Sigmoid colon (tissue), 4 donors: Measurements from ENCODE around the gene TCF12.

Experiments
- EP300 ChIP-seq, 4 donors: sonication (generic); formaldehyde crosslinking; IDR thresholded peaks; one replicate each; pipeline ENCODE4 v1.6.1; 2017; ENCODE audit warnings: antibody characterized with exemption in 4 of 4
- POLR2A ChIP-seq, 2 donors: fragments of 450-650 bp; IDR thresholded peaks; one replicate each; pipeline ENCODE4 v1.6.1; 2016; ENCODE audit warnings: antibody characterized with exemption in 2 of 2, mild to moderate bottlenecking in 2 of 2, moderate library complexity in 2 of 2
- POLR2AphosphoS5 ChIP-seq, 4 donors: sonication (generic); formaldehyde crosslinking; IDR thresholded peaks; one replicate each; pipeline ENCODE4 v1.6.1; 2017; ENCODE audit warnings: antibody characterized with exemption in 4 of 4
- TF ChIP-seq, protein P1 (sequence below), 4 experiments: fragments of 450-650 bp in 3 of 4; fragments of 200-600 bp in 1 of 4; IDR thresholded peaks; one replicate each; pipeline ENCODE4 v1.5.1; 2016 to 2019; ENCODE audit warnings: antibody characterized with exemption in 4 of 4, mild to moderate bottlenecking in 3 of 4, moderate library complexity in 2 of 4

DNA sequence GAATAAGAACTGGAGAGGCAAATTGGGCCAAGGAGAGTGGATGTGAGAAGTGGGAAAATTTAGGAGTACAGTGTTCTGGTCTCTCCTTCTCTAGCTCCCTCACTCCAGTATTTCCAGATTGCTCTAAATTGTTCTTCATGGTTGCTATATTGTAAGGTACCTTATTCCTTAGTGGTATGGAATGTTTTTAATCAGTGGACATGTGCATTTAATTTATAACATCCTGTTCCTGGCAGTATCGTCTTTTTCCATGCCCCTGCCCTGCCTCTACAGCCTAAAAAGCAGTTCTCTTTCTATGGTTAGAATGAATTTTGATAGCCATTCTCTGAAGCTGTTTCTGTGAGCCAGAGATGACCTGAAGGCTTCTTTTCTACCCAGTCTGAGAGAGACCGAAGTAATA lies 180.5 kb downstream of the TCF12 start:
- TF ChIP-seq, protein P1, sequence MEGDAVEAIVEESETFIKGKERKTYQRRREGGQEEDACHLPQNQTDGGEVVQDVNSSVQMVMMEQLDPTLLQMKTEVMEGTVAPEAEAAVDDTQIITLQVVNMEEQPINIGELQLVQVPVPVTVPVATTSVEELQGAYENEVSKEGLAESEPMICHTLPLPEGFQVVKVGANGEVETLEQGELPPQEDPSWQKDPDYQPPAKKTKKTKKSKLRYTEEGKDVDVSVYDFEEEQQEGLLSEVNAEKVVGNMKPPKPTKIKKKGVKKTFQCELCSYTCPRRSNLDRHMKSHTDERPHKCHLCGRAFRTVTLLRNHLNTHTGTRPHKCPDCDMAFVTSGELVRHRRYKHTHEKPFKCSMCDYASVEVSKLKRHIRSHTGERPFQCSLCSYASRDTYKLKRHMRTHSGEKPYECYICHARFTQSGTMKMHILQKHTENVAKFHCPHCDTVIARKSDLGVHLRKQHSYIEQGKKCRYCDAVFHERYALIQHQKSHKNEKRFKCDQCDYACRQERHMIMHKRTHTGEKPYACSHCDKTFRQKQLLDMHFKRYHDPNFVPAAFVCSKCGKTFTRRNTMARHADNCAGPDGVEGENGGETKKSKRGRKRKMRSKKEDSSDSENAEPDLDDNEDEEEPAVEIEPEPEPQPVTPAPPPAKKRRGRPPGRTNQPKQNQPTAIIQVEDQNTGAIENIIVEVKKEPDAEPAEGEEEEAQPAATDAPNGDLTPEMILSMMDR (IDR thresholded peaks at IDR 0.05): no peak
- TF ChIP-seq POLR2AphosphoS5 (IDR thresholded peaks at IDR 0.05) (no peak), POLR2A (IDR thresholded peaks at IDR 0.05) (no peak), EP300 (IDR thresholded peaks at IDR 0.05) (no peak)
